Ramos (cell line): ENCODE results near the gene BCAS3.

ENCODE experiments used
- in situ Hi-C: fragments of 300-500 bp; cut with MboI; formaldehyde crosslinking; loops from one replicate; pipeline ENCODE4 v1.14.3; 2022; ENCODE audit warnings: low sequenced_read_pairs; ENCODE audit not compliant: unreplicated experiment

BCAS3 gene

GRCh38 chr17:61321344-61321743 lies 643.7 kb downstream of the BCAS3 start:
- in situ Hi-C loops, result no loop called here

DNA sequence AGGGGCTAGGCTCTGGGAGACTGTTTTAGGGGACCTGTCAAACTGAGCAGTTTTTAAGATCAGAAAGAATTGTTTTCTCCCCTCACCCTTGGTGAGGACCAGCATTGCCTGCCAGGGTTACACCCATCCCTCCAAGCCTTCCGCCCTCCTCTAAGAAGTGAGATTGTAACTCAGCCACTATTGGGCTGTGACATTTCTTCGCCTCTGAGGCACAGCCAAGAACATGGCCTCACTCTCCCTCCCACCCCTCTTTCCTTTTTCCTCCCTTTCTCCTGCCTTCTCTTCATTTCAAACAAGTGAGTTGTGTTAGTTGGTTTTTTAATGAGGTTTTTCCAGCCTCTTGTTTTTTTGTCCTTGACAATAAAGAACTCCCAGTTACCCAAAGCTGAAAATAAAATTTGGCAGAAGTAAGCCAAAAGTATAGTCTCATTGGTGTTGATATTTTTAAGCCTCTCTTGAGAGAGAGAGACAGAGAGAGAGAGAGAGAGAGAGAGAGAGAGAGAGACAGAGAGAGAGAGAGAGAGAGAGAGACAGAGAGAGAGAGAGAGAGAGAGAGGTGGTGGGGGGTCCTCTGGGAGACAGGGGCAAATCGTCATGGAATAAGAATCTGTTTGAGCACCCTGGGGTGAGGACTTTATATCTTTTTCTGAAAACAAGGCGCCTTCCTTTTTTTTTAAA lies 644.8 kb downstream of the BCAS3 start:
- in situ Hi-C loops, result no loop called here

DNA sequence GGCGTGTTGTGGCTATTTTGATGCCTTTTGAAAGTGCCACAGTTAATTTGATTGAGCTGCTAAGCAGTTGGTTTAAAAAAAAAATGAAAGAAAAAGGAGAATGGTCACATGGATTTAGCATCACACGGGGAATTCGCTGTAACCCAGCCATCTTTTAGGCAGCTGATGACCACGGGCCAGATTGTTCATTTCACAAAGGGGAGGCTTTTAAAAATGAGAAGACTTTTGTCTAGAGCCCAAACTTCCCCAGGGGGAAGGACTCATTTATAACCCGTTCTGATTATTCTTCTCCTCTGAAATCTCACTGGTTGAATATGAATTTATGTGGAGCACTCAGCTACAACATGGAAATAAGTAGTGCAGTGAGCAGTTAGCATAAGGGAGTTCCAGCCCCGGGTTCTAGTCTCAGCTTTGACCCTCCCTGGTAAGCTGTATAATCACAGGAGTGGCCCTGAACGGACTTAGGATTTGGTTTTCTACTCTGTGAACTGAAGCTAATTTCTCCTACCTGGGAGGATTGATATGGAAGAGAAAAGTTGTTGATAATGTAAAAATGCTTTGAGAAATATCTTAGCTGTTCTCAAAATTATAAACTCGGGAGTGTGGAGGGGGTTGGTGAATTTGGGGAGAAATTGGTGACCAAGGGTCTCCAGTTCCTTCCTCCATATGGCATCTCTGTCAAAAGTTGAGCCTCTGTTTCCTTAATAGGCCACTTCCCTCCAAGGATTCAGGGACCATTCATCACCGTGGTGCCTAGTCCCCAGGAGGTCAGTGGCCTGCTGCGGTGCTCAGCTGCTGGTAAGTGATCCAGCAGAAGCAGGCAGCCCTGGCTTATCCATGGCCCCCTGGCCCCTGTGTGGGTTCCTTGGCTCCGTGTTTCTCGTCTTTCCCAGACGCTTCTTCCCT lies 645.6 kb downstream of the BCAS3 start:
- in situ Hi-C loops, result no loop called here

DNA sequence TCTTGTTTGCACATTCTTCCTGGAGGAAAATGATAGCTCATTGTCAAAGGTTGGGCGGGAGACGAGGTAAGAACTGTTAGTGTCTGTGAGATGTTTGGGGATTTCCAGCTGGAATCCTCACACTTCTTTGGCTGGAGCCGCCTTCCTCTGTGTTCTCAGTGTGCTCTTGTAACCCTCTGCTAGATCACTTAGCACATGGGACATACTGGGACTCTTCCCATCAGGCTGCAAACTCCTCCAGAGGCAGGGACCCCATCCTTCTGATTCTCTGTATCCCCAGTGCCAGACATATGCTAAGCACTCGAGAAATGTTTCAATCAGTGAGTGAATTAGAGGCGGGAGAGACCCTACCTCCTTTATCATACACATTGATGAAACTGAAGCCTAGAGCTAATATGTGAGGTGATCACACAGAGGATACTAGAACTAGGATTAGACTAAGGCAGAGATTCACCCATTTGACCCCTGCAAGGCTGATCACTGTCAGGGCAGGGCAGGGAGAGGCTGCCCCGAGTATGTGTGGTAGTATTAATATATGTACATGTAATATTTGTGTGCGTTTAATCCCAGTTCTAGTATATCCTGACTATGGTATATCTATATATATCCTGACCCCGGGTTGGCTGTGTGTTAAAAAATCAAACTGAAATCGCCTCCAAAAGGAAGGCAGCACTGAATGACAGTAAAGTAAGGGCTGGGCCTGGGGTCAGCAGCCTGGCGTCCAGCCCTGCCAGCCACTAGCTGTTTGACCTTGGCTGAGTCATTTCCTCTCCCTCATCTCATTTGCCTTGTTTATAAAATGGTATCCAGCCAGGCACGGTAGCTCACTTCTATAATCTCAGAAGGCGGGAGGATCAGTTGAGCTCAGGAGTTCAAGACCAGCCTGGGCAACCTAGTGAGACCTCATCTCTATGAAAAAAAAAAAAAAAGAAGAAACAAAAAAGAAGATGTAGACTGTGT lies 646.5 kb downstream of the BCAS3 start:
- in situ Hi-C loops, result no loop called here

DNA sequence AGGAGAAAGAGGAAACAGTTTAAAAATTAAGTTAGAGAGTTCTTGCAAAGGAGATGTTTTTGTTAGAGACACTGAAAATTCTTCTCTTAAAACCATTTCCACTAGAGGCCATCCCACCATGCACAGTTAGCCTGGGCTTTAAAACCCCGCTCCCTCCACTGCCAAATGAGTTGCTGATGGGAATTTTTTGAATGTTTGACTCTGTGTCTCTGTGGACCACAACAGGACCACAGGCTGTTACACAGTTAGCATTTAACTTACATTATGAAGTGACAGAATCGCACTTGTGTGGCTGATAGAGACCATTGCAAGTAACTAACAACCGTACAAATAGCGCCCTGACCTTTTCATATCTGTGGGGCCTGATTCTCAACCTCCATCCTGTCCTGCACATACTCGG lies 647.3 kb downstream of the BCAS3 start:
- in situ Hi-C loops, result no loop called here

DNA sequence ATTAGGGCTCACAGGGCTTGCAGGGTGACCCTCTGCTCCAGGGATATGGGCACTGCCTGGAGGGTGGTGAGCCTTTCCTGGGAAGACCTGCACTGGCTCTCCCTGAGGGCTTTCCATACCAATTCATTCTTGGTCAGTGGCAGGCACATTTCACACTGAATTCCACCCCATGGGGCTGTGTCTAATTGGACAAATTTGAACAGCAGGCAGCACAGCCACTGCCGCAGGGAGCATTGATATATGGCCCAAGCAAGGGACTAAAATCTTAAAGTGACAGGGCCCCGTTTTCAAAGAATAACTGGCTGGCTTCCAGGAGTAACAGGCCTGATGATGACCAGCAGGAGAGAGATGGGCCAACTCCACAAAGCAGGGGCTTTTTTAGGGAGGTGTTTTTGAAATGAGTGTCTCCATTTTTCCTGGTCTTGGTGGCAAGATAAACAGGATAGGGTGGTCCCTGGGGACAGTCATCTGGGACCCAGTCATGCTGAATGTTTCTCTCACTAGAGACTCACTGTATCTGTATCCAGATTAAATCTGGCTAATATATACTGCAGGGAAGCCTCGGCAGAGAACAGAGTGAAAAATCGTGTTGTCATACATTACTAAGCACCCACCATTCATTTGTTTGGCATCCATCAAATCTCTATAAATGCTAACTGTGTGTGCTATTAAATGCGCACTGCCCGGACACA lies 647.9 kb downstream of the BCAS3 start:
- in situ Hi-C loops, result no loop called here

- in situ Hi-C loops, result no loop called here
These were observed 648.7 kb downstream of the BCAS3 start for GRCh38 chr17:61326330-61326729.

- in situ Hi-C loops, result no loop called here
These were observed 650.7 kb downstream of the BCAS3 start for GRCh38 chr17:61328351-61328750.

- in situ Hi-C loops, result no loop called here
These were observed 652.8 kb downstream of the BCAS3 start for GRCh38 chr17:61330174-61331150.

DNA sequence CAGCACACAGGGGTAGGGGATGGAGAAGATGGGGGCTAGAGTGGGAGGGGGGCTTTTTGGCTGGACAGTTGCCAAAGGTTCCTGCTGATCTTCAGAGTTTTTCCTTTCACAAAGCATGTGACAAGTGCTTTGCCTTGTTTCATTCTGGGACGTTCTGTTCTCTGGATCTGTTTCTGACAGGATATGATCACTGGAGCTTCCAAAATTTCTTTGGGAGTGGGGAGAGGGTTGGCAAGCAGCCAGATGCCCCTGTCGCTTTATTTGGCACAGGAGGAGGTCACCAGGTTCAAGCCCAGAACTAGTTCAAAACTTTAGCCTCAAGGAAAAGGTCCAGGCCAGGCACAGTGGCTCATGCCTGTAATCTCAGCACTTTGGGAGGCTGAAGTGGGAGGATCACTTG lies 653.5 kb downstream of the BCAS3 start:
- in situ Hi-C loops, result no loop called here

DNA sequence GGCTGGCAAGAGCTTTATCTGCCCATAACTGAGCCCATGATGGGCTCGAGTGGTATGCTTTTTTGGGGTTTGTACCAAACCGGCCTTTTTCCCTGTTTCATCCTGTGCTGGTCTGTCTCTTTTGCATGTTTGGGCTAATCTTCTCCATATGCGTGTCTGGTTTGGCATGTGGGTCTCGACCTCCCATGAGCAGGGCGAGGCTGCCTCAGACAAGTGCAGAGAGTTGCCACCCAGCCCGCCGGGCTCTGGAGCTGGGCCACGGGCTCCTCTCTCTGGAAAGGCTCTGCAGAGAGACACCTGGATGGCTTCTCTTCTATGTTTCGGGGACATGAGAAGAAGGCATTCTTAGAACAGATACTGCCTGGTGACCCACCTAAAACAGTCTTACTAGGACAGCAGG lies 654.2 kb downstream of the BCAS3 start:
- in situ Hi-C loops, result no loop called here

DNA sequence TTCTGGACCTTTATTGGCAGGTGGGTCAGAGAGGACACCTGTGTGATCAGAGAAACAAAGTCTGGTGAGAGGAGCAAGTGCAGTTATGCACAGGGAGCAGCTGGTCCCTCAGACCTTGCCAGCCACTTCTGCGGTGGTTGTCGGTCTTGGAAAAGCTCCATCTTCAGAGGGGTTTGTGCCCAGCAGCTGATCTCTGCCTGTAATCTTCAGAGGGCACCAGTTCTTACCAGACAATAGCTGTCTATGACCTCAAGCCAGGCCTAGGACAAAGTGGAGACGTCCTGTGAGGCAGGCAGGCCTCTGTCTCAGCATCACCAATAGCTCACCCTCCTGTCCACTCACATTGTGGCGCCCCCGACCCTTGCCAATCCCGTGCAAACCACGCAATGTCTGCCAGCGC lies 655.5 kb downstream of the BCAS3 start:
- in situ Hi-C loops, result no loop called here

DNA sequence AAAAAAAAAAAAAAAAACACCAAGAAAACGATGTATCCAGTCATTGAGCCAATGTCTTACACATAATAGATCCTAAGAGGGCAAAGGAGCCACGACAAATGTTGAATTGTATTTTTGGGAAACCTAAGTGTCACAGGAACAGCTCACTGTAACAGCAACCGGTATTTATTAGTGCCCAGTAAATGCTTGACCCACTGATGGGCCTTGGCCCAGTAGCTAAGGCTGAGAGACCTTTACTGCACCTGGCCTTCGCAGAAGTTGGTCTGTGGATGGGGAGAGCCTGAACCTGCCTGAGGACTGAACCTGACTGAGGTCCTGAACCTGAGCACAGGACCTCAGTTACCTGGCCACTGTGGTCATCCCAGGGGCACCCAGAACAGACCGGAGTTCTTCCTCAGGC lies 657.0 kb downstream of the BCAS3 start:
- in situ Hi-C loops, result no loop called here

GRCh38 chr17:61335105-61335844 lies 657.6 kb downstream of the BCAS3 start:
- in situ Hi-C loops, result no loop called here

DNA sequence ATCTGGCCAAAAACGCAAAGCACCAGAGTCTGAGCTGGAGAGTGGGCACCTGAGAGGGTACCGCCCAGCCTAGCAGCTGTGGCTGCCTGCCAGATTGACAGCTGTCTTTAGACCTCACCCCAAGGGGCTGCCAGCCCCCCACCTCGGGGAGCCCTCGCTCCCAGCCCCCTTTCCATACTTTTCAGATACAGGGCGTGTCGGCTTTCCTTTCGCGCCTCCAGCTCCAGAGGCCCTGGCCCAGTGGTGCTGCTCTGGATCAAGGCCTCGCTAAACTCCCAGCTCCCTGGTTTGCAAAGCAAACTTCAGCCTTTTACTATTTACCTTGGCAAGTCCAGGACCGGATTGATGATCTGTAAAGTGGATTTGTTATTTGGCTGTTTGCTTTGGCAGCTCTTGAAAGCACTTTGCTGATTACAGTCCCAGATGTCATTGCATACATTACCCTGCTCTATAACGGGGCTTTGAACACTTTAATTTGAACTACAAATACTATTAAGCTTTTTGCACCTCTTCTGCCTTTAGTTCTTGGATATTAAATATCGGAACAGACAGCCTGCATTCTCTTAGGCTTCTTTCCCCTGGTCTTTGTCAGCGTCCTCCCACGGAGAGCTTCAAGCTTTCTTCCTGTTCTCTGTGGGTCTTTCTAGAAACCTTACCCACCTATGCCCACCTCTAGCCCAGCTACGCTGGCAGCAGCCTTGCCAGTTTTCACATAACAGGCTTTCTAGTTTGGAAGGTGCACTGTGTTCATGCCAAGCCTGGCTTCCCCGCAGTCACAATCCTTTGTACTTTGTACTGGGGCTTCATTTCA lies 658.4 kb downstream of the BCAS3 start:
- in situ Hi-C loops, result no loop called here

DNA sequence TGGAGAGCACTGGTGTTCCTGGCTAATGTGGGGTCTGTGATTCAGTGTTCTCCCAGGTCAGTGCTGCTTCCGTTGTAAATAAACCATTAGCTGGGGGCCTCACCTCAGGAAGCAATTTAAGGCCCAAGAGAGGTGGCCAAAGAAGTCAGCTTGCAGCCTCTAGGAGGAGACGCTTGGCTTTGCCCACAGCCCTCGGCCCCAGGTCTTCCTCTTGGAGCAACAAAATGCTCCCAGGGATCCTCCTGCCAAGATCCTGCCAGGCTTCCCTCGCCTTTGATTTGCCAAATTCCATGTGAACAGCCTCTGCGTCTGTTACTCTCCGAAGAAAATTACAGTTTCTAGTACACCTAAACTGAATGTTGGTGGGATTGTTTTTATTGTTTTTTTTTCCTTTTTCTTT lies 659.6 kb downstream of the BCAS3 start:
- in situ Hi-C loops, result no loop called here

GRCh38 chr17:61338000-61338798 lies 660.5 kb downstream of the BCAS3 start:
- in situ Hi-C loops, result no loop called here
